Adipose tissue (tissue), 3 donors: ENCODE measurements around the gene NRF1. TPM values are rescaled to one million over a fixed set of nuclear protein-coding genes. Genes with fewer than 3 reads are reported as not detected.

ENCODE experiments used
- H3K27ac ChIP-seq: one replicate; pipeline ENCODE4 v1.5.1; 2013; ENCODE audit warnings: low read depth, low read length
- WGBS, 3 donors: extraction: QIAGEN DNeasy Blood & Tissue Kit; methylation state at CpG; one replicate each; pipeline ENCODE4 v1.1.7; 2013; 5-methylcytosine and 5-hydroxymethylcytosine counted together
- polyA plus RNA-seq, 3 donors: library from polyadenylated mRNA; stranded (reverse); fragments of 200-250 nt; gene quantifications; one replicate each; pipeline ENCODE4 v1.2.3, GENCODE V29; 2013
- donor health status: healthy with polysubstance abuse.
- donor health status: Bipolar disorder and iron deficiency.
- donor health status: healthy.

Gene NRF1
- polyA plus RNA-seq, 3 donors, result 4.4 to 7.2 (median 7.0) TPM

- H3K27ac ChIP-seq, result no peak overlapping the region
- WGBS, 3 donors, result 82 to 90% (median 82%) methylated on average over 4 of the region's 4 CpGs
Observed at GRCh38 chr7:129748356-129749109, 137.0 kb downstream of the NRF1 start.

GRCh38 chr7:129750091-129750490 is 138.6 kb downstream of the NRF1 start:
- WGBS, 3 donors, result 82 to 87% (median 83%) methylated on average over 7 of the region's 7 CpGs
- H3K27ac ChIP-seq, result no peak overlapping the region

- H3K27ac ChIP-seq, result no peak overlapping the region
- 98 to 100% (median 98%) methylated on average over 3 of the region's 3 CpGs for WGBS, 3 donors
Observed at GRCh38 chr7:129750501-129750900, 139.0 kb downstream of the NRF1 start.

- no peak overlapping the region for H3K27ac ChIP-seq
- 68 to 93% (median 78%) methylated on average over 1 of the region's 1 CpG for WGBS, 3 donors
Observed at GRCh38 chr7:129751916-129752315, 140.4 kb downstream of the NRF1 start.

- no peak overlapping the region for H3K27ac ChIP-seq
- WGBS, 3 donors, result 91 to 96% (median 93%) methylated on average over 6 of the region's 6 CpGs
Observed at GRCh38 chr7:129752760-129753159, 141.2 kb downstream of the NRF1 start.

- no peak overlapping the region for H3K27ac ChIP-seq
- WGBS, 3 donors, result 92 to 100% (median 97%) methylated on average over 2 of the region's 2 CpGs
Observed at GRCh38 chr7:129754406-129754805, 142.9 kb downstream of the NRF1 start.

- 90 to 94% (median 93%) methylated on average over 5 of the region's 5 CpGs for WGBS, 3 donors
- H3K27ac ChIP-seq, result no peak overlapping the region
Observed at GRCh38 chr7:129757991-129758390, 146.5 kb downstream of the NRF1 start.

- 91 to 95% (median 91%) methylated on average over 51 to 52 of the region's 52 CpGs for WGBS, 3 donors
- H3K27ac ChIP-seq, result no peak overlapping the region
Observed at GRCh38 chr7:129762387-129762969, 151.0 kb downstream of the NRF1 start.

- WGBS, 3 donors, result 71 to 78% (median 78%) methylated on average over 6 to 7 of the region's 7 CpGs
- no peak overlapping the region for H3K27ac ChIP-seq
Observed at GRCh38 chr7:129764247-129765084, 152.9 kb downstream of the NRF1 start.

- 89 to 95% (median 91%) methylated on average over 3 of the region's 3 CpGs for WGBS, 3 donors
- no peak overlapping the region for H3K27ac ChIP-seq
Observed at GRCh38 chr7:129765352-129765751, 153.8 kb downstream of the NRF1 start.

GRCh38 chr7:129767120-129768015 is 155.8 kb downstream of the NRF1 start:
- 83 to 91% (median 87%) methylated on average over 11 to 12 of the region's 12 CpGs for WGBS, 3 donors
- no peak overlapping the region for H3K27ac ChIP-seq

GRCh38 chr7:129768614-129769399 is 157.3 kb downstream of the NRF1 start:
- WGBS, 3 donors, result 84 to 86% (median 85%) methylated on average over 17 of the region's 17 CpGs
- no peak overlapping the region for H3K27ac ChIP-seq

- 94 to 96% (median 94%) methylated on average over 9 of the region's 9 CpGs for WGBS, 3 donors
Observed at GRCh38 chr7:129769400-129769774, 157.9 kb downstream of the NRF1 start.

GRCh38 chr7:129769866-129770808 is 158.6 kb downstream of the NRF1 start:
- H3K27ac ChIP-seq, result no peak overlapping the region
- WGBS, 3 donors, result 81 to 85% (median 82%) methylated on average over 21 of the region's 21 CpGs

More at GRCh38 chr7:129769400-129769774, 157.9 kb downstream of the NRF1 start:
- no peak overlapping the region for H3K27ac ChIP-seq

- H3K27ac ChIP-seq, result no peak overlapping the region
- WGBS, 3 donors, result 69 to 90% (median 77%) methylated on average over 19 of the region's 19 CpGs
Observed at GRCh38 chr7:129771201-129771927, 159.8 kb downstream of the NRF1 start.

GRCh38 chr7:129771928-129772479 is 160.5 kb downstream of the NRF1 start:
- 76 to 81% (median 80%) methylated on average over 18 of the region's 18 CpGs for WGBS, 3 donors
- no peak overlapping the region for H3K27ac ChIP-seq
